Measurements from ENCODE around the gene GM2A. TPM values are rescaled to one million over a fixed set of nuclear protein-coding genes. Genes with fewer than 3 reads are reported as not detected.
"Not testable (repeated sequence)": the region's sequence is repeated elsewhere in the genome, so short reads cannot be mapped to it uniquely, and the experiment has no call there.

Gene GM2A
- total RNA-seq, 6 experiments from 2014 or later, result 11.7 to 23.6 (median 20.3) TPM

DNA sequence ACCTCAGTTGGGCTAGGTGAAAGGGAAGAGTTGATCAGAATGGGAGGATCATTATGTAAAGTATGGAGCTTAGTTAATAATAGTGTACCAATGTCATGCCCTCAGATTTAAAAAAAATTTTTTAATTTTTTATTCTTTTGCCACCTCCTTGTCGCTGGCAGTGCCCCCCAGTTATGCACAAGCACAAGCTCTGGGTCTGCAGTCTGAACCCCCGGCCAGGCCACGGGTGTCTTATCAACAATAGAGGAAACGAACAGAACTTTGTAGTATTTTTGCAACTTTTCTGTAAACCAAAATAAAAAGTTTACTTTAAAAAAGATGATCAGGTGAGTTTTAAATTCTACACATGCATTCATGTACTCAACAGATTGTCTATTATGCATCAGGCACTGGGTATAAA, 1.4 kb upstream of the GM2A start:
- Histone ChIP-seq H3K36me3 (no peaks in the 10 kb centered on the region), H3K27me3 (no peaks in the 10 kb centered on the region), H3K27ac (peak overlapping the region; percentile 65 to 92 (median 84)), H3K9me3 (no peaks in the 10 kb centered on the region), H3K4me3 (peak overlapping the region in 2 of 3 donors; percentile 62 to 70), H3K4me1 (peaks cover 0 to 35% (median 8%) of the 10 kb centered on the region in 4 donors)
- 51% methylated on average over 4 of the region's 4 CpGs for WGBS (ENCODE audit: insufficient coverage, low coverage, low lambda C conversion rate, missing lambda C conversion rate)
- ATAC-seq (no peak), DNase-seq (no peak)
- intact Hi-C loops (cut with DNase I), result no loop called here
- TF ChIP-seq CTCF (IDR thresholded peaks at IDR 0.05), result no peak
- TF ChIP-seq POLR2A (IDR thresholded peaks at IDR 0.05), result no peak

DNA sequence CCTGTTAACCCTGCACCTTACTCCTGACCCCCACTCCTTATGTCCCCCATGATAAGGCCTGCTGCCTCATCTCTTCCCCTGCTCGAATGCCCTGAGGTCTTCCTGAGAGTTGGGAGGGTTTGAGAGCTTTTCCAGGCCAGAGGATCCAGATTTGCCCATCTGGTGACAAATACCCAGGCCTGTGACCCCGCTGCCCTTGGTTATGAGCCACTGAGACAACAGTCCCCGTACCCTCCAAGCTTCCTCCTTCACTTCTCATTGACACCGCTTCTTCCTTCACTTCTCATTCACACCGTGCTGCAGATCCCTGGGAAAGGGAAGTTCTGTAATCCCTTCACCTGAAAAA, 593 bp downstream of the GM2A start:
- Histone ChIP-seq H3K9me3 (no peaks in the 10 kb centered on the region), H3K4me1 (peaks cover 0 to 35% (median 8%) of the 10 kb centered on the region in 4 donors), H3K36me3 (no peaks in the 10 kb centered on the region), H3K4me3 (peak overlapping the region; percentile 70 to 82 (median 72)), H3K27ac (peak overlapping the region; percentile 41 to 72 (median 61)), H3K27me3 (no peaks in the 10 kb centered on the region)
- 15% methylated on average over 5 of the region's 5 CpGs for WGBS (ENCODE audit: insufficient coverage, low coverage, low lambda C conversion rate, missing lambda C conversion rate)
- DNase-seq, result no peak
- no peak for TF ChIP-seq POLR2A (IDR thresholded peaks at IDR 0.05)
- TF ChIP-seq CTCF (IDR thresholded peaks at IDR 0.05), result no peak
- intact Hi-C loops (cut with DNase I), result no loop called here
- ATAC-seq, result no peak

GRCh38 chr5:151254556-151254955, 1.6 kb downstream of the GM2A start:
- intact Hi-C loops (cut with DNase I), result no loop called here
- Histone ChIP-seq H3K9me3 (no peaks in the 10 kb centered on the region), H3K36me3 (no peaks in the 10 kb centered on the region), H3K4me1 (peaks cover 0 to 25% (median 4%) of the 10 kb centered on the region in 4 donors), H3K27ac (no peak overlapping the region), H3K27me3 (no peaks in the 10 kb centered on the region), H3K4me3 (no peak overlapping the region)
- no peak for TF ChIP-seq CTCF (IDR thresholded peaks at IDR 0.05)
- no peak for TF ChIP-seq POLR2A (IDR thresholded peaks at IDR 0.05)
- WGBS (ENCODE audit: insufficient coverage, low coverage, low lambda C conversion rate, missing lambda C conversion rate), result 58% methylated on average over 1 of the region's 1 CpG
- DNase-seq (no peak), ATAC-seq (no peak)

- H3K9me3 ChIP-seq; H3K27me3 ChIP-seq; ATAC-seq; H3K27ac ChIP-seq; DNase-seq; H3K36me3 ChIP-seq; intact Hi-C loops (cut with DNase I); H3K4me3 ChIP-seq: not testable (repeated sequence)
- no CpG with 5 or more reads among the region's 5 CpGs for WGBS (ENCODE audit: insufficient coverage, low coverage, low lambda C conversion rate, missing lambda C conversion rate)
- H3K4me1 ChIP-seq, result peaks cover 0 to 24% (median 3%) of the 10 kb centered on the region in 4 donors
These were observed 2.0 kb downstream of the GM2A start for GRCh38 chr5:151254990-151255389.

GRCh38 chr5:151255621-151256286, 2.8 kb downstream of the GM2A start:
- peaks cover 0 to 24% (median 3%) of the 10 kb centered on the region in 4 donors for H3K4me1 ChIP-seq
- DNase-seq (no peak), ATAC-seq (no peak)
- WGBS (ENCODE audit: insufficient coverage, low coverage, low lambda C conversion rate, missing lambda C conversion rate), result 88% methylated on average over 2 of the region's 3 CpGs
- no peaks in the 10 kb centered on the region for H3K36me3 ChIP-seq
- TF ChIP-seq CTCF (IDR thresholded peaks at IDR 0.05) (no peak), POLR2A (IDR thresholded peaks at IDR 0.05) (no peak)
- no peaks in the 10 kb centered on the region for H3K27me3 ChIP-seq
- intact Hi-C loops (cut with DNase I), result no loop called here
- no peaks in the 10 kb centered on the region for H3K9me3 ChIP-seq
- no peak overlapping the region for H3K4me3 ChIP-seq
- no peak overlapping the region for H3K27ac ChIP-seq

Data from right lobe of liver (tissue), 6 donors.